ENCODE results near the gene TDRD10.

DNA sequence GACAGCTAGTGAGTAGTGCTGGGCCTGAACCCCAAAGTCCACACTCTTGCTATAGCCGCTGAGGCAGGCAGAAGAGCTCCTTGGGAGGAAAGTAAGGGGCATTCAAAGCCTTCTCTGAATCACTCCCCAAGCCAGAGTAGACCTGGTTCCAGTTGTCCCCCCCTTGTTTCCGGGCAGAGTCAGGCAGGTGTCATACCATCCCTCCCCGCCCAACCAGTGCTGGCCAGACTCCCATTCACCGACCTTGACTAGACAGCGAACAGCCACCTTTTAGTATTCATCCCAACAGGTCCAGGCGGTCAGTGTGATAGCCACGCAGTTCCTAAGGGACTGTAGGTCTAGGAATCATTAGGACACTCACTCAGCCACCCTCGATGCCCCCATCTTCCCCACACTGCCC, 77.4 kb downstream of the TDRD10 start:
- TF ChIP-seq EZH2phosphoT487 (IDR thresholded peaks at IDR 0.05; ENCODE audit: unreplicated experiment) (no peak), POLR2AphosphoS5 (IDR thresholded peaks at IDR 0.05; ENCODE audit: low read depth) (no peak), EZH2 (IDR thresholded peaks at IDR 0.05; ENCODE audit: low read depth, unreplicated experiment) (no peak), STAT1 (IDR thresholded peaks at IDR 0.05; ENCODE audit: unreplicated experiment) (no peak), JUNB (IDR thresholded peaks at IDR 0.05; ENCODE audit: unreplicated experiment) (no peak), ZNF331 (CRISPR knock-in tag; IDR thresholded peaks at IDR 0.05; ENCODE audit: low read depth) (no peak), CREB1 (CRISPR knock-in tag; IDR thresholded peaks at IDR 0.05; ENCODE audit: low read depth) (no peak), ETS1 (IDR thresholded peaks at IDR 0.05) (no peak)
- TF ChIP-seq, protein P1, sequence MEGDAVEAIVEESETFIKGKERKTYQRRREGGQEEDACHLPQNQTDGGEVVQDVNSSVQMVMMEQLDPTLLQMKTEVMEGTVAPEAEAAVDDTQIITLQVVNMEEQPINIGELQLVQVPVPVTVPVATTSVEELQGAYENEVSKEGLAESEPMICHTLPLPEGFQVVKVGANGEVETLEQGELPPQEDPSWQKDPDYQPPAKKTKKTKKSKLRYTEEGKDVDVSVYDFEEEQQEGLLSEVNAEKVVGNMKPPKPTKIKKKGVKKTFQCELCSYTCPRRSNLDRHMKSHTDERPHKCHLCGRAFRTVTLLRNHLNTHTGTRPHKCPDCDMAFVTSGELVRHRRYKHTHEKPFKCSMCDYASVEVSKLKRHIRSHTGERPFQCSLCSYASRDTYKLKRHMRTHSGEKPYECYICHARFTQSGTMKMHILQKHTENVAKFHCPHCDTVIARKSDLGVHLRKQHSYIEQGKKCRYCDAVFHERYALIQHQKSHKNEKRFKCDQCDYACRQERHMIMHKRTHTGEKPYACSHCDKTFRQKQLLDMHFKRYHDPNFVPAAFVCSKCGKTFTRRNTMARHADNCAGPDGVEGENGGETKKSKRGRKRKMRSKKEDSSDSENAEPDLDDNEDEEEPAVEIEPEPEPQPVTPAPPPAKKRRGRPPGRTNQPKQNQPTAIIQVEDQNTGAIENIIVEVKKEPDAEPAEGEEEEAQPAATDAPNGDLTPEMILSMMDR (conservative IDR thresholded peaks at IDR 0.05; ENCODE audit: low read depth in 2 of 2) = no peak
- TF ChIP-seq, protein P2, sequence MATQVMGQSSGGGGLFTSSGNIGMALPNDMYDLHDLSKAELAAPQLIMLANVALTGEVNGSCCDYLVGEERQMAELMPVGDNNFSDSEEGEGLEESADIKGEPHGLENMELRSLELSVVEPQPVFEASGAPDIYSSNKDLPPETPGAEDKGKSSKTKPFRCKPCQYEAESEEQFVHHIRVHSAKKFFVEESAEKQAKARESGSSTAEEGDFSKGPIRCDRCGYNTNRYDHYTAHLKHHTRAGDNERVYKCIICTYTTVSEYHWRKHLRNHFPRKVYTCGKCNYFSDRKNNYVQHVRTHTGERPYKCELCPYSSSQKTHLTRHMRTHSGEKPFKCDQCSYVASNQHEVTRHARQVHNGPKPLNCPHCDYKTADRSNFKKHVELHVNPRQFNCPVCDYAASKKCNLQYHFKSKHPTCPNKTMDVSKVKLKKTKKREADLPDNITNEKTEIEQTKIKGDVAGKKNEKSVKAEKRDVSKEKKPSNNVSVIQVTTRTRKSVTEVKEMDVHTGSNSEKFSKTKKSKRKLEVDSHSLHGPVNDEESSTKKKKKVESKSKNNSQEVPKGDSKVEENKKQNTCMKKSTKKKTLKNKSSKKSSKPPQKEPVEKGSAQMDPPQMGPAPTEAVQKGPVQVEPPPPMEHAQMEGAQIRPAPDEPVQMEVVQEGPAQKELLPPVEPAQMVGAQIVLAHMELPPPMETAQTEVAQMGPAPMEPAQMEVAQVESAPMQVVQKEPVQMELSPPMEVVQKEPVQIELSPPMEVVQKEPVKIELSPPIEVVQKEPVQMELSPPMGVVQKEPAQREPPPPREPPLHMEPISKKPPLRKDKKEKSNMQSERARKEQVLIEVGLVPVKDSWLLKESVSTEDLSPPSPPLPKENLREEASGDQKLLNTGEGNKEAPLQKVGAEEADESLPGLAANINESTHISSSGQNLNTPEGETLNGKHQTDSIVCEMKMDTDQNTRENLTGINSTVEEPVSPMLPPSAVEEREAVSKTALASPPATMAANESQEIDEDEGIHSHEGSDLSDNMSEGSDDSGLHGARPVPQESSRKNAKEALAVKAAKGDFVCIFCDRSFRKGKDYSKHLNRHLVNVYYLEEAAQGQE (IDR thresholded peaks at IDR 0.05; ENCODE audit: unreplicated experiment) = no peak

All from GM23338 (cell line).